ENCODE data around the gene LPIN1.

Gene LPIN1

GRCh38 chr2:11872247-11872947, 126.0 kb downstream of the LPIN1 start:
- peak; percentile 32 for DNase-seq

- no peak for DNase-seq
These were observed 126.5 kb downstream of the LPIN1 start for GRCh38 chr2:11872948-11873269.

GRCh38 chr2:11873356-11874154, 127.1 kb downstream of the LPIN1 start:
- peak; percentile 32 for DNase-seq

- no peak for DNase-seq
These were observed 128.4 kb downstream of the LPIN1 start for GRCh38 chr2:11874861-11875260.

GRCh38 chr2:11875481-11875880, 129.0 kb downstream of the LPIN1 start:
- DNase-seq: no peak

GRCh38 chr2:11876436-11876835, 130.0 kb downstream of the LPIN1 start:
- DNase-seq: peak; percentile 37

GRCh38 chr2:11876889-11877288, 130.5 kb downstream of the LPIN1 start:
- peak; percentile 51 for DNase-seq
